BJ (cell line): ENCODE measurements around the gene PLSCR1. TPM values are rescaled to one million over a fixed set of nuclear protein-coding genes. Genes with fewer than 3 reads are reported as not detected.

Source experiments
- CTCF ChIA-PET: fragments of 350-600 bp; formaldehyde crosslinking; extraction: SDS; loops from one replicate; lab custom pipeline; 2021; ENCODE audit warnings: antibody characterized with exemption, inconsistent platforms; lab: Yijun Ruan, JAX
- POLR2A ChIA-PET: fragments of 300-600 bp; sonication (Branson Sonifier 250); formaldehyde crosslinking; extraction: SDS; loops from one replicate; lab custom pipeline; 2021; ENCODE audit warnings: antibody characterized with exemption; lab: Charles Lee
- DNase-seq: peaks from one replicate; pipeline ENCODE4 v3.0.0-alpha.2; 2011; ENCODE audit warnings: low read depth
- H3K27me3 ChIP-seq: 2 replicates; pipeline ENCODE4 v1.6.0; 2011; ENCODE audit warnings: low read length; ENCODE audit not compliant: control insufficient read depth, insufficient read depth
- H3K36me3 ChIP-seq: 2 replicates; pipeline ENCODE4 v1.5.1; 2011; ENCODE audit warnings: low read length; ENCODE audit not compliant: control insufficient read depth, insufficient read depth
- H3K4me3 ChIP-seq: 2 replicates; pipeline ENCODE4 v1.5.1; 2011; ENCODE audit warnings: low read depth, mild to moderate bottlenecking, control low read depth, low read length
- CTCF ChIP-seq: IDR thresholded peaks from 2 replicates; pipeline ENCODE4 v1.5.1; 2011; ENCODE audit warnings: low read depth, mild to moderate bottlenecking, control low read depth, inconsistent platforms, low read length, moderate library complexity; ENCODE audit not compliant: insufficient read depth
- polyA plus RNA-seq: library from polyadenylated mRNA; depleted of rRNA; stranded (reverse); fragments of >200 nt; gene quantifications from 2 replicates; pipeline ENCODE4 v1.2.3, GENCODE V29; 2011

The PLSCR1 gene
- polyA plus RNA-seq, 1 experiment: 26.3 TPM

GRCh38 chr3:146574173-146574572 is 29.8 kb upstream of the PLSCR1 start:
- ChIA-PET POLR2A (no interaction called here), CTCF (interaction anchor here (1.0 to 1.7 kb wide), 3 partner anchors 21 to 384 kb away, joined by 3 to 5 read pairs (median 4); no protein-coding TSS in a partner anchor)
- no peaks in the 10 kb centered on the region for H3K36me3 ChIP-seq
- no peaks in the 10 kb centered on the region for H3K27me3 ChIP-seq
- no peak for TF ChIP-seq CTCF
- no peak for DNase-seq
- H3K4me3 ChIP-seq: no peak overlapping the region

- no peak for TF ChIP-seq CTCF
- DNase-seq: no peak
- Histone ChIP-seq H3K4me3 (no peak overlapping the region), H3K36me3 (no peaks in the 10 kb centered on the region), H3K27me3 (no peaks in the 10 kb centered on the region)
- POLR2A ChIA-PET: no interaction called here
- CTCF ChIA-PET: interaction anchor here (0.9 kb wide), 1 partner anchor 82 kb away, joined by 3 read pairs; no protein-coding TSS in a partner anchor
Measured at GRCh38 chr3:146569314-146569713, 24.9 kb upstream of the PLSCR1 start.

- CTCF ChIA-PET: interaction anchor here (1.5 kb wide), 1 partner anchor 11 kb away, joined by 7 read pairs; no protein-coding TSS in a partner anchor
- Histone ChIP-seq H3K36me3 (no peaks in the 10 kb centered on the region), H3K4me3 (no peak overlapping the region), H3K27me3 (no peaks in the 10 kb centered on the region)
- POLR2A ChIA-PET: no interaction called here
- DNase-seq: no peak
- TF ChIP-seq CTCF: no peak
Measured at GRCh38 chr3:146566138-146566537, 21.7 kb upstream of the PLSCR1 start.

GRCh38 chr3:146561879-146562278 is 17.5 kb upstream of the PLSCR1 start:
- ChIA-PET POLR2A (no interaction called here), CTCF (interaction anchor here (0.6 kb wide), 1 partner anchor 12 kb away, joined by 3 read pairs; no protein-coding TSS in a partner anchor)
- H3K36me3 ChIP-seq: no peaks in the 10 kb centered on the region
- no peak for DNase-seq
- H3K4me3 ChIP-seq: no peak overlapping the region
- no peak for TF ChIP-seq CTCF
- H3K27me3 ChIP-seq: no peaks in the 10 kb centered on the region

GRCh38 chr3:146561463-146561862 is 17.1 kb upstream of the PLSCR1 start:
- Histone ChIP-seq H3K27me3 (no peaks in the 10 kb centered on the region), H3K4me3 (no peak overlapping the region), H3K36me3 (no peaks in the 10 kb centered on the region)
- DNase-seq: no peak
- TF ChIP-seq CTCF: no peak
- ChIA-PET POLR2A (no interaction called here), CTCF (interaction anchor here (0.6 to 1.0 kb wide), 2 partner anchors 12 to 20 kb away, joined by 3 read pairs; no protein-coding TSS in a partner anchor)
